SK-N-SH (cell line): ENCODE data around the gene SV2A.

Source experiments
- CTCF ChIP-seq: fragments of 200-600 bp; sonication (generic); IDR thresholded peaks from 2 replicates; pipeline ENCODE4 v1.6.1; 2017; ENCODE audit warnings: antibody characterized with exemption, mild to moderate bottlenecking, moderate library complexity
- EP300 ChIP-seq, 2 experiments: IDR thresholded peaks; 2 replicates each; pipeline versions ENCODE4 v1.4.0 to v1.6.1; 2012; ENCODE audit warnings: borderline replicate concordance in 1 of 2, low read depth in 1 of 2, low read length in 1 of 2
- FOXM1 ChIP-seq: IDR thresholded peaks from 2 replicates; pipeline ENCODE4 v1.4.0; 2012; ENCODE audit warnings: low read depth, mild to moderate bottlenecking
- GABPA ChIP-seq: IDR thresholded peaks from 2 replicates; pipeline ENCODE4 v1.4.0; 2012; ENCODE audit warnings: low read depth, mild to moderate bottlenecking
- GATA2 ChIP-seq: sonication (generic); formaldehyde crosslinking; IDR thresholded peaks from 2 replicates; pipeline ENCODE4 v1.5.0; 2020; ENCODE audit warnings: mild to moderate bottlenecking, missing genetic modification reagents
- MAX ChIP-seq: IDR thresholded peaks from 2 replicates; pipeline ENCODE4 v1.4.0; 2012; ENCODE audit warnings: low read depth
- MXI1 ChIP-seq: IDR thresholded peaks from 2 replicates; pipeline ENCODE4 v1.6.1; 2012; ENCODE audit warnings: mild to moderate bottlenecking, low read depth, low read length, improper control_type of control experiment
- POLR2AphosphoS5 ChIP-seq: IDR thresholded peaks from 2 replicates; pipeline ENCODE4 v1.6.1; 2012; ENCODE audit warnings: low read depth, low read length
- RCOR1 ChIP-seq: fragments of 150-350 bp; IDR thresholded peaks from 2 replicates; pipeline ENCODE4 v1.6.1; 2017; ENCODE audit warnings: antibody characterized with exemption, low read length
- SIN3A ChIP-seq: IDR thresholded peaks from 2 replicates; pipeline ENCODE4 v1.6.1; 2012; ENCODE audit warnings: low read depth, mild to moderate bottlenecking, low read length, moderate library complexity, borderline replicate concordance
- TAF1 ChIP-seq: IDR thresholded peaks from 2 replicates; pipeline ENCODE4 v1.6.1; 2012; ENCODE audit warnings: low read depth, mild to moderate bottlenecking, low read length, moderate library complexity, borderline replicate concordance
- TCF12 ChIP-seq: IDR thresholded peaks from 2 replicates; pipeline ENCODE4 v1.4.0; 2012
- TF ChIP-seq, protein P1 (sequence below): IDR thresholded peaks from 2 replicates; pipeline ENCODE4 v1.4.0; 2012; ENCODE audit warnings: low read depth, borderline replicate concordance

DNA sequence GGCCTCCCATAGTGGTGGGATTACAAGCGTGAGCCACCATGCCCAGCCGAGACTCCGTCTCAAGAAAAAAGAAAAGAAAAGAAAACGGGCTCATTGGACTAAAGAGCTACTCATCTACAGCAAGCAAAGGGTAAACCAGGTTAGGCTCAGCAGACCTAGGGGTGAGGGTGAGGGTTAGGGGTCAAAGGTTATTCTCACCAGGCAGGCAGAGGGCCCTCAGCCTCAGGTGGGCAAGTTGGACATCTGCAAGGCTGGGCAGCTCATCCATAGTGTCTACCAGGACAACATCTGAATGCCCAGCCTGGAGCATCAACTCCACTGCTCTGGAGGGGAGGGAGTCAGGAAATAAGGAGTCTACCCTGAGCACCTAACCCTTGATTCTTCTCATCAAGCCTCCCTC, 15.6 kb upstream of the SV2A start:
- TF ChIP-seq POLR2AphosphoS5 (no peak), CTCF (no peak), MAX (no peak), MXI1 (no peak), TAF1 (no peak), GABPA (no peak), SIN3A (no peak), FOXM1 (no peak), RCOR1 (no peak), EP300 (IDR thresholded peaks at IDR 0.05; ENCODE audit: borderline replicate concordance in 1 of 2, low read depth in 1 of 2, low read length in 1 of 2) (no peak), TCF12 (no peak), GATA2 (CRISPR knock-in tag) (no peak)
- TF ChIP-seq, protein P1, sequence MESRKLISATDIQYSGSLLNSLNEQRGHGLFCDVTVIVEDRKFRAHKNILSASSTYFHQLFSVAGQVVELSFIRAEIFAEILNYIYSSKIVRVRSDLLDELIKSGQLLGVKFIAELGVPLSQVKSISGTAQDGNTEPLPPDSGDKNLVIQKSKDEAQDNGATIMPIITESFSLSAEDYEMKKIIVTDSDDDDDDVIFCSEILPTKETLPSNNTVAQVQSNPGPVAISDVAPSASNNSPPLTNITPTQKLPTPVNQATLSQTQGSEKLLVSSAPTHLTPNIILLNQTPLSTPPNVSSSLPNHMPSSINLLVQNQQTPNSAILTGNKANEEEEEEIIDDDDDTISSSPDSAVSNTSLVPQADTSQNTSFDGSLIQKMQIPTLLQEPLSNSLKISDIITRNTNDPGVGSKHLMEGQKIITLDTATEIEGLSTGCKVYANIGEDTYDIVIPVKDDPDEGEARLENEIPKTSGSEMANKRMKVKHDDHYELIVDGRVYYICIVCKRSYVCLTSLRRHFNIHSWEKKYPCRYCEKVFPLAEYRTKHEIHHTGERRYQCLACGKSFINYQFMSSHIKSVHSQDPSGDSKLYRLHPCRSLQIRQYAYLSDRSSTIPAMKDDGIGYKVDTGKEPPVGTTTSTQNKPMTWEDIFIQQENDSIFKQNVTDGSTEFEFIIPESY: no peak
